ENCODE measurements around the gene IL15RA.

IL15RA gene

GRCh38 chr10:5904227-5904626 is 73.1 kb downstream of the IL15RA start:
- H3K9me3 Mint-ChIP-seq: no peaks in the 10 kb centered on the region
- peaks cover 17% of the 10 kb centered on the region for H3K4me1 Mint-ChIP-seq
- H3K27me3 Mint-ChIP-seq: no peaks in the 10 kb centered on the region
- DNase-seq (ENCODE audit: low spot score in 2 of 2) (no peak), ATAC-seq (ENCODE audit: low read depth) (peak; percentile 26)
- peak overlapping the region; percentile 82 for H3K27ac Mint-ChIP-seq
- H3K36me3 Mint-ChIP-seq: peaks cover 29% of the 10 kb centered on the region
- no peak overlapping the region for H3K4me3 Mint-ChIP-seq

GRCh38 chr10:5903563-5903962 is 73.8 kb downstream of the IL15RA start:
- H3K9me3 Mint-ChIP-seq: no peaks in the 10 kb centered on the region
- ATAC-seq (ENCODE audit: low read depth): no peak
- DNase-seq (ENCODE audit: low spot score in 2 of 2): no peak
- H3K4me3 Mint-ChIP-seq: no peak overlapping the region
- peaks cover 19% of the 10 kb centered on the region for H3K4me1 Mint-ChIP-seq
- H3K27ac Mint-ChIP-seq: peak overlapping the region; percentile 82
- H3K36me3 Mint-ChIP-seq: peaks cover 29% of the 10 kb centered on the region
- no peaks in the 10 kb centered on the region for H3K27me3 Mint-ChIP-seq

GRCh38 chr10:5902511-5903274 is 74.7 kb downstream of the IL15RA start:
- no peak for ATAC-seq (ENCODE audit: low read depth)
- H3K27ac Mint-ChIP-seq: no peak overlapping the region
- no peaks in the 10 kb centered on the region for H3K9me3 Mint-ChIP-seq
- H3K4me1 Mint-ChIP-seq: peaks cover 15% of the 10 kb centered on the region
- H3K36me3 Mint-ChIP-seq: peaks cover 24% of the 10 kb centered on the region
- H3K4me3 Mint-ChIP-seq: no peak overlapping the region
- no peak for DNase-seq (ENCODE audit: low spot score in 2 of 2)
- H3K27me3 Mint-ChIP-seq: no peaks in the 10 kb centered on the region
